Measurements from ENCODE around the gene ARHGAP10. TPM values are rescaled to one million over a fixed set of nuclear protein-coding genes. Genes with fewer than 3 reads are reported as not detected.

ARHGAP10 gene
- total RNA-seq, 6 experiments from 2014 or later: 5.5 to 13.3 (median 10.4) TPM

DNA sequence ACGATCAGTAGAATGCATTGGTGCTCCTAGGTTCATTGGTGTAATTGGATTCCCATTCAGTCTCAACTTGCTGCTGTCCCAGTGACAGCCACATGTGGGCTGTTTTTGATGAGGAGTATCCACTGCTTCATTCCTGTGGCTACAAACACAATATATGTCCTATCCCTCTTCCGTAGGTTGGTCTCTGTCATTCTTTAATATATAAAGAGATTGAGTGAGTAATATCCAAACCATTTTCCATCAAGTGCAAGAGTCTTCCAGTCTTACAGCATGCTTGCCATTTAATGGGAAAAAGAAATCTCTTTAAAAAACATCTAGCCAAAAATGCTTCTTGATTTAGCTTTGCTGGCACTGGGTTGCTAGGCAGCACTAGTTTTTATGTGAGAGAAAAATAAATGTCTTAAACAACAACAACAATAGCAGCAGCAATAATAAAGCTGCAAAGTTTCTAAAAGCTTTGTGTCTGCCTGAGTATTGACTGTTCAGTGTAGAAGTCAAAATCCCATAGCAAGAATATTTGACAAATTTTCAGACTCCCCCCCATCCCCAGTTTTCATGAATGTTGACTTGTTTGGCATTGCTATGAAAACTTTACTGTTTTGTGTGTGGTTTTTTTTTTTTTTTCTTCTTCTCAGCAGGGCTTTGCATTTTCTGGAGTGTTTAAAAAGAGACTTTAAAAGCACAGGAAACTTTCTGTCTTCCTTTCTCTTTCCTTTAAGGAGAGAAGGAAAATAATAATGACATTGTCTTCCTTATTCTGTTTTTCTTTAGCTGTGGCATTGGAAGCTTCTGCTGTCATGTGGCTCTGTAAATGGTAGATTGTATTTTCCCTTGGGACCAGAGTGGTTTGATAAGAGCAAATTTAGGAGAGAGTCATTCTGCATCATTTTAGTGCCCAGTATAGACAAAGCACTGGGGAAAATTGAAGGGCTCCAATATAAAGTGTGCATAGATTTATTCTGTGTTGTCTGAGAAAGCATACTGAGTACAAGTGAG, 244.3 kb downstream of the ARHGAP10 start:
- WGBS (ENCODE audit: insufficient coverage, low coverage, low lambda C conversion rate, missing lambda C conversion rate): 51% methylated on average over 2 of the region's 2 CpGs
- intact Hi-C loops (cut with DNase I): no loop called here

DNA sequence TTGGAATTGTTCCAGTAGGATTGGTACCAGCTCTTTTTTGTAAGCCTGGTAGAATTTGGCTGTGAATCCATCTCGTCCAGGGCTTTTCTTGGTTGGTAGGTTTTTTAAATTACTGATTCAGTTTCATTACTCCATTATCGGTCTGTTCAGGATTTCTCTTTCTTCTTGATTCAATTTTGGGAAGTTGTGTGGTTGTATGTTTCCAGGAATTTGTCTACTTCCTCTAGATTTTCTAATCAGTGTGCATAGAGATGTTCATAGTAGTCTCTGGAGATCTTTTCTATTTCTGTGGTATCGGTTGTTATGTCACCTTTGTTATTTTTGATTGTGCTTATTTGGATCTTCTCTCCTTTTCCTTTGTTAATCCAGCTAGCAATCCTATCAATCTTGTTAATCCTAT, 248.7 kb downstream of the ARHGAP10 start:
- intact Hi-C loops (cut with DNase I): no loop called here
- WGBS (ENCODE audit: insufficient coverage, low coverage, low lambda C conversion rate, missing lambda C conversion rate): 43% methylated on average over 3 of the region's 3 CpGs

More for the DNA sequence above, 244.3 kb downstream of the ARHGAP10 start:
- DNase-seq: no peak
- Histone ChIP-seq H3K27me3 (no peaks in the 10 kb centered on the region), H3K36me3 (no peaks in the 10 kb centered on the region), H3K27ac (no peak overlapping the region), H3K4me3 (no peak overlapping the region), H3K4me1 (no peaks in the 10 kb centered on the region), H3K9me3 (no peaks in the 10 kb centered on the region)
- no peak for ATAC-seq
- TF ChIP-seq POLR2A (IDR thresholded peaks at IDR 0.05): no peak
- TF ChIP-seq, protein P1, sequence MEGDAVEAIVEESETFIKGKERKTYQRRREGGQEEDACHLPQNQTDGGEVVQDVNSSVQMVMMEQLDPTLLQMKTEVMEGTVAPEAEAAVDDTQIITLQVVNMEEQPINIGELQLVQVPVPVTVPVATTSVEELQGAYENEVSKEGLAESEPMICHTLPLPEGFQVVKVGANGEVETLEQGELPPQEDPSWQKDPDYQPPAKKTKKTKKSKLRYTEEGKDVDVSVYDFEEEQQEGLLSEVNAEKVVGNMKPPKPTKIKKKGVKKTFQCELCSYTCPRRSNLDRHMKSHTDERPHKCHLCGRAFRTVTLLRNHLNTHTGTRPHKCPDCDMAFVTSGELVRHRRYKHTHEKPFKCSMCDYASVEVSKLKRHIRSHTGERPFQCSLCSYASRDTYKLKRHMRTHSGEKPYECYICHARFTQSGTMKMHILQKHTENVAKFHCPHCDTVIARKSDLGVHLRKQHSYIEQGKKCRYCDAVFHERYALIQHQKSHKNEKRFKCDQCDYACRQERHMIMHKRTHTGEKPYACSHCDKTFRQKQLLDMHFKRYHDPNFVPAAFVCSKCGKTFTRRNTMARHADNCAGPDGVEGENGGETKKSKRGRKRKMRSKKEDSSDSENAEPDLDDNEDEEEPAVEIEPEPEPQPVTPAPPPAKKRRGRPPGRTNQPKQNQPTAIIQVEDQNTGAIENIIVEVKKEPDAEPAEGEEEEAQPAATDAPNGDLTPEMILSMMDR (IDR thresholded peaks at IDR 0.05): no peak

DNA sequence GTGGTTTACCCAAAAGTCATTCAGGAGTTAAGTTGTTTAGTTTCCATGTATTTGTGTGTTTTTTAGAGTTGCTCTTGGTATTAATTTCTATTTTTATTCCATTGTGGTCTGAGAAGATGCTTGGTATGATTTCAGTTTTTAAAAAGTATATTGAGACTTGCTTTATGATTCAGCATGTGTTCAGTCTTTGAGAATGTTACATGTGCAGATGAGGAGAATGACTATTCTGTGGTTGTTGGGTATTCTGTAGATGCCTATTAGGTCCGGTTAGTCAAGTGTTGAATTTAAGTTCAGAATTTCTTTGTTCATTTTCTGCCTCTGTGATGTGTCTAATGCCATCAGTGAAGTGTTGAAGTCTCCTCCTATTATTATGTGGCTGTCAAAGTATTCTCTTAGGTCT, 249.4 kb downstream of the ARHGAP10 start:
- ATAC-seq (no peak), DNase-seq (no peak)
- Histone ChIP-seq H3K36me3 (no peaks in the 10 kb centered on the region), H3K27ac (no peak overlapping the region), H3K4me3 (no peak overlapping the region), H3K4me1 (no peaks in the 10 kb centered on the region), H3K9me3 (no peaks in the 10 kb centered on the region), H3K27me3 (no peaks in the 10 kb centered on the region)
- WGBS (ENCODE audit: insufficient coverage, low coverage, low lambda C conversion rate, missing lambda C conversion rate): 100% methylated on average over 1 of the region's 1 CpG
- TF ChIP-seq, protein P1 (IDR thresholded peaks at IDR 0.05): no peak
- TF ChIP-seq POLR2A (IDR thresholded peaks at IDR 0.05): no peak
- intact Hi-C loops (cut with DNase I): no loop called here

More for the DNA sequence above, 248.7 kb downstream of the ARHGAP10 start:
- Histone ChIP-seq H3K27me3 (no peaks in the 10 kb centered on the region), H3K27ac (no peak overlapping the region), H3K4me3 (no peak overlapping the region), H3K4me1 (no peaks in the 10 kb centered on the region), H3K9me3 (no peaks in the 10 kb centered on the region), H3K36me3 (no peaks in the 10 kb centered on the region)
- DNase-seq: no peak
- no peak for ATAC-seq
- TF ChIP-seq, protein P1 (IDR thresholded peaks at IDR 0.05): no peak
- TF ChIP-seq POLR2A (IDR thresholded peaks at IDR 0.05): no peak

- no peaks in the 10 kb centered on the region for H3K9me3 ChIP-seq
- ATAC-seq (peak; percentile 84 to 93 (median 90)), DNase-seq (peak in 1 of 3 donors; percentile 45)
- no peaks in the 10 kb centered on the region for H3K36me3 ChIP-seq
- H3K27ac ChIP-seq: no peak overlapping the region
- H3K4me1 ChIP-seq: no peaks in the 10 kb centered on the region
- intact Hi-C loops (cut with DNase I): no loop called here
- no peak overlapping the region for H3K4me3 ChIP-seq
- no peaks in the 10 kb centered on the region for H3K27me3 ChIP-seq
- 46% methylated on average over 7 of the region's 15 CpGs for WGBS (ENCODE audit: insufficient coverage, low coverage, low lambda C conversion rate, missing lambda C conversion rate)
- TF ChIP-seq POLR2A (IDR thresholded peaks at IDR 0.05): no peak
- TF ChIP-seq, protein P1 (IDR thresholded peaks at IDR 0.05): peak; percentile 55 to 69 (median 66)
Observed at GRCh38 chr4:147984065-147984777, 252.3 kb downstream of the ARHGAP10 start.

All from right lobe of liver (tissue), 6 donors.